Measurements from ENCODE around the gene TBX15. TPM values are rescaled to one million over a fixed set of nuclear protein-coding genes. Genes with fewer than 3 reads are reported as not detected.

Gene TBX15
- total RNA-seq, 1 donor from 2014 or later: 0.07 TPM

- H3K4me1 Mint-ChIP-seq (ENCODE audit: low read depth, unreplicated experiment): peaks cover 3% of the 10 kb centered on the region
- Histone ChIP-seq H3K4me2 (ENCODE audit: low read length) (no peak overlapping the region), H4K20me1 (ENCODE audit: insufficient read depth, low read length) (peaks cover 6% of the 10 kb centered on the region), H3K9me3 (ENCODE audit: insufficient read depth, low read depth, low read length) (peaks cover 4% of the 10 kb centered on the region), H3K4me3 (ENCODE audit: insufficient read depth, low read depth, low read length) (no peak overlapping the region), H3K27me3 (ENCODE audit: insufficient read depth, low read length) (peaks cover 97% of the 10 kb centered on the region), H2AFZ (ENCODE audit: low read depth, low read length) (no peak overlapping the region), H3K4me1 (ENCODE audit: insufficient read depth, low read length) (peaks cover 12% of the 10 kb centered on the region), H3K9ac (ENCODE audit: low read length) (no peak overlapping the region), H3K79me2 (ENCODE audit: insufficient read depth, low read length) (peaks cover 4% of the 10 kb centered on the region), H3K36me3 (ENCODE audit: insufficient read depth, low read length) (no peaks in the 10 kb centered on the region), H3K27ac (ENCODE audit: low read depth, low read length) (no peak overlapping the region)
- no peaks in the 10 kb centered on the region for H3K36me3 Mint-ChIP-seq (ENCODE audit: low read depth, unreplicated experiment)
- H3K4me3 Mint-ChIP-seq (ENCODE audit: unreplicated experiment): no peak overlapping the region
- TF ChIP-seq CTCF (IDR thresholded peaks at IDR 0.05; ENCODE audit: insufficient read depth, low read depth, low read length) (no peak), EZH2 (IDR thresholded peaks at IDR 0.05; ENCODE audit: insufficient read depth, low read length) (no peak)
- H3K27ac Mint-ChIP-seq (ENCODE audit: unreplicated experiment): no peak overlapping the region
- DNase-seq (ENCODE audit: low read depth) (no peak), FAIRE-seq (no peak)
- H3K27me3 Mint-ChIP-seq (ENCODE audit: low read depth, unreplicated experiment): peaks cover 91% of the 10 kb centered on the region
- H3K9me3 Mint-ChIP-seq (ENCODE audit: unreplicated experiment): peaks cover 26% of the 10 kb centered on the region
These were observed 3.3 kb upstream of the TBX15 start for GRCh38 chr1:118991448-118991847.

DNA sequence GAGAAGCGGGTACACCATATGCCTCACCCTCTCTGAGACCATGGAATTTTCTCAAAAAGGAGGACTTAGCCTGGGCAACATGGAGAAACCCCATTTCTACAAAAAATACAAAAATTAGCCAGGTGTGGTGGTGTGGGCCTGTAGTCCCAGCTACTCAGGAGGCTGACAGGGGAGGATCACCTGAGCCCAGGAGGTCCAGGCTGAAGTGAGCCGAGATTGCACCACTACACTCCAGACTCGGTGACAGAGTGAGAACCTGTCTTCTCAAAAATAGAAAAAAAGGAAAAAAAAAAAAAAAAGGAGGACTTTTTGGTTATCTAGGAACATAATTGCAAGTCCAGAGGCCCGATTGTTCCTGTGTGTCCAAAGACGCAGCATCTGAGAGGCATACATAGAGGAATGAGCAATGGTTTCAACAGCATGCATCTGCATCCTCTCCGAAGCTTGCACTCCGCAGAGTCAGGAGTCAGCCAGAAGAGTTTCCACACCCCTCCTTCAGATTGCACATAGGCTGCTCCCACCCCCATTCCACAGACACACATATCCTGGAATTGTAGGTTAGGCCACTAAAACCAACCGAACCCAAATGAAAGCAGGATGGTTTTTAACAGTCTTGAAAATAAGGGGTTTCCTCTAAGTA is 2.5 kb upstream of the TBX15 start:
- Histone ChIP-seq H2AFZ (ENCODE audit: low read depth, low read length) (no peak overlapping the region), H3K9ac (ENCODE audit: low read length) (no peak overlapping the region), H4K20me1 (ENCODE audit: insufficient read depth, low read length) (peaks cover 11% of the 10 kb centered on the region), H3K27me3 (ENCODE audit: insufficient read depth, low read length) (peaks cover 97% of the 10 kb centered on the region), H3K27ac (ENCODE audit: low read depth, low read length) (no peak overlapping the region), H3K79me2 (ENCODE audit: insufficient read depth, low read length) (peaks cover 12% of the 10 kb centered on the region), H3K4me3 (ENCODE audit: insufficient read depth, low read depth, low read length) (no peak overlapping the region), H3K4me1 (ENCODE audit: insufficient read depth, low read length) (peaks cover 12% of the 10 kb centered on the region), H3K36me3 (ENCODE audit: insufficient read depth, low read length) (no peaks in the 10 kb centered on the region), H3K9me3 (ENCODE audit: insufficient read depth, low read depth, low read length) (peaks cover 4% of the 10 kb centered on the region), H3K4me2 (ENCODE audit: low read length) (no peak overlapping the region)
- no peak overlapping the region for H3K4me3 Mint-ChIP-seq (ENCODE audit: unreplicated experiment)
- peaks cover 91% of the 10 kb centered on the region for H3K27me3 Mint-ChIP-seq (ENCODE audit: low read depth, unreplicated experiment)
- TF ChIP-seq CTCF (IDR thresholded peaks at IDR 0.05; ENCODE audit: insufficient read depth, low read depth, low read length): no peak
- no peak for TF ChIP-seq EZH2 (IDR thresholded peaks at IDR 0.05; ENCODE audit: insufficient read depth, low read length)
- peaks cover 3% of the 10 kb centered on the region for H3K36me3 Mint-ChIP-seq (ENCODE audit: low read depth, unreplicated experiment)
- peaks cover 3% of the 10 kb centered on the region for H3K4me1 Mint-ChIP-seq (ENCODE audit: low read depth, unreplicated experiment)
- H3K9me3 Mint-ChIP-seq (ENCODE audit: unreplicated experiment): peaks cover 32% of the 10 kb centered on the region
- DNase-seq (ENCODE audit: low read depth): no peak
- no peak for FAIRE-seq
- H3K27ac Mint-ChIP-seq (ENCODE audit: unreplicated experiment): no peak overlapping the region

- H4K20me1 ChIP-seq (ENCODE audit: insufficient read depth, low read length): peaks cover 12% of the 10 kb centered on the region
- peak overlapping the region; percentile 71 for H3K4me2 ChIP-seq (ENCODE audit: low read length)
- peaks cover 98% of the 10 kb centered on the region for H3K27me3 ChIP-seq (ENCODE audit: insufficient read depth, low read length)
- TF ChIP-seq CTCF (IDR thresholded peaks at IDR 0.05; ENCODE audit: insufficient read depth, low read depth, low read length) (no peak), EZH2 (IDR thresholded peaks at IDR 0.05; ENCODE audit: insufficient read depth, low read length) (peak; percentile 44)
- no peak overlapping the region for H2AFZ ChIP-seq (ENCODE audit: low read depth, low read length)
- H3K4me3 ChIP-seq (ENCODE audit: insufficient read depth, low read depth, low read length): no peak overlapping the region
- peaks cover 3% of the 10 kb centered on the region for H3K4me1 Mint-ChIP-seq (ENCODE audit: low read depth, unreplicated experiment)
- peaks cover 39% of the 10 kb centered on the region for H3K9me3 Mint-ChIP-seq (ENCODE audit: unreplicated experiment)
- peaks cover 4% of the 10 kb centered on the region for H3K9me3 ChIP-seq (ENCODE audit: insufficient read depth, low read depth, low read length)
- peak overlapping the region; percentile 73 for H3K9ac ChIP-seq (ENCODE audit: low read length)
- peak overlapping the region; percentile 55 for H3K27ac ChIP-seq (ENCODE audit: low read depth, low read length)
- no peaks in the 10 kb centered on the region for H3K36me3 ChIP-seq (ENCODE audit: insufficient read depth, low read length)
- DNase-seq (ENCODE audit: low read depth): no peak
- H3K36me3 Mint-ChIP-seq (ENCODE audit: low read depth, unreplicated experiment): peaks cover 3% of the 10 kb centered on the region
- H3K79me2 ChIP-seq (ENCODE audit: insufficient read depth, low read length): peaks cover 18% of the 10 kb centered on the region
- no peak overlapping the region for H3K4me3 Mint-ChIP-seq (ENCODE audit: unreplicated experiment)
- peaks cover 12% of the 10 kb centered on the region for H3K4me1 ChIP-seq (ENCODE audit: insufficient read depth, low read length)
- peaks cover 91% of the 10 kb centered on the region for H3K27me3 Mint-ChIP-seq (ENCODE audit: low read depth, unreplicated experiment)
- FAIRE-seq: no peak
- no peak overlapping the region for H3K27ac Mint-ChIP-seq (ENCODE audit: unreplicated experiment)
These were observed 1.8 kb upstream of the TBX15 start for GRCh38 chr1:118989878-118990378.

Data from astrocyte (in vitro differentiated cells and primary cell).